OCI-LY7 (cell line): ENCODE measurements around the gene CCR5AS.

Source experiments
- CTCF ChIP-seq: fragments of 200-600 bp; sonication (generic); conservative IDR thresholded peaks from 2 replicates; pipeline ENCODE4 v1.5.1; 2014; ENCODE audit warnings: mild to moderate bottlenecking, antibody characterized with exemption, low read length, moderate library complexity, mixed read lengths
- EZH2phosphoT487 ChIP-seq: fragments of 200-600 bp; sonication (generic); IDR thresholded peaks from 2 replicates; pipeline ENCODE4 v1.6.1; 2018; ENCODE audit warnings: low read depth, borderline replicate concordance, mild to moderate bottlenecking, mixed run types, antibody characterized with exemption, low read length, moderate library complexity, mixed read lengths

DNA sequence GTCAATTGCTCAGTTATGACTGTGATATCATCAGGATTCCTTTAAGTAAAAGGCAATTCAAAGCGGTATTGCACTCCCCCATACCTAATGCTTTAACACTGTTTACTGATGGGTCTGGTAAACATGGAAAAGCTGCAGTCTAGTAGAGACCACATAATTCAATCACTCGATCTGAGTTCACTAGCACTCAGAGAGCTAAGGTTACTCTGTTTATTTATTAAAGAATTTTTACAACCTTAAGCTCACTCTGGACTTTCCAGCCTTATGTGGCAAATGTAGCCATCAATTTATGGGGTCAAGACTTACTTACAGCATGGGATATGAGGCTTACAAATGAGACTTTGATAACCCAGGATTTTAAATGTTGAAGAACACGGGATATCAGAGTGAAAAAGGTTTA lies 71.3 kb downstream of the CCR5AS start:
- TF ChIP-seq CTCF, result no peak
- no peak for TF ChIP-seq EZH2phosphoT487
